Suppressor macrophage treated with lipopolysaccharide for 1 hour (primary cell): ENCODE measurements around the gene AFG1L.

Experiments
- DNase-seq, 3 donors: peaks; one replicate each; pipeline ENCODE4 v3.0.0-alpha.2; 2020 to 2022

AFG1L gene

DNA sequence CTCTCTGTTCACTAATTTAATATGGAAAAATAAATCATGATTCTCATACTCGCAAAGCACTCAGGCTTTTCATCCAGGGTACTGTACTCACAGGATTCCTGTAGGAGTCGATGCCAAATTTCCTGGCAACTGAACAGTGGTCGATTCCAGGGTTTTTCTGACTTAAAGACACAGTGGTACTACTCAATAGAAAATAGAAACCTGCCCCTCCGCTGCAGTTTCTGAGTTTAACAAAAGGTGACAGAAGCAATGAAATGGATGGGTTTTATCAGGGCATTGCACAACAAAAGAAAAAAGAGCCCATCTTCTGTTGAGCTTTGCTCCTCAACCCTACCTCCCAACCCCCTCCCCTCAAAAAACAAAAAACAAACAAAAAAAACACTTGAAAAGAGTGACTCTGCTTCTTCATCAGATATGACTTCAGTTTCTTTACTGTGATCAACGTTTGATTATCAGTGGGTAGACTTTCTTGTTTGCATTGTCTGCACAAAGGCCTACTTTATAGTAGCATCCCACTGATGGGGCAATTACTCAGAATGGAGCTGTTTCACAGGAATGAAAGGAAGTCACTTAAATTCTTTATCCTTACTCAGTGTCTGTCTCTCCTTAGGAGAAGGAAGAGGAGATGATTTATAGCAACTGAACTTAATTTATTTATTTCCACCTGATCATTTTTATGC, 169.7 kb downstream of the AFG1L start:
- no peak for DNase-seq

DNA sequence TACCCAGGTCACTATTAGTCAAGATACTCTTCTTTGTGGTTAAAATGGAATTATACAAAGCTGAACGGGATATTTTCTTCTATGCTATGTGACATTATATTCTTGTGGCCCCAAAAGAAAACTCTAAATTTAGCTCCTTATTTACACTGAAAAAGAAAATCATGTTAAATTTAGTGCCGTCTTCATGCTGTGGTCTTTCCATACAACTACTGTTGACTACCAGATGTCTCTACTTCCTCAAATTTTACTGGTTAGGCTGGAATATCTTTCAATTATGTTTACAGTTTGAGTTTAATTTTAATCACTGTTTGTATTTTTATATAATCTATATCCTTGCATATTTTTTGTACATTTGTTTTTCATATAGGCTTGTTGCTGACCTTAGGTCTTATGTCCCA, 170.2 kb downstream of the AFG1L start:
- no peak for DNase-seq

DNA sequence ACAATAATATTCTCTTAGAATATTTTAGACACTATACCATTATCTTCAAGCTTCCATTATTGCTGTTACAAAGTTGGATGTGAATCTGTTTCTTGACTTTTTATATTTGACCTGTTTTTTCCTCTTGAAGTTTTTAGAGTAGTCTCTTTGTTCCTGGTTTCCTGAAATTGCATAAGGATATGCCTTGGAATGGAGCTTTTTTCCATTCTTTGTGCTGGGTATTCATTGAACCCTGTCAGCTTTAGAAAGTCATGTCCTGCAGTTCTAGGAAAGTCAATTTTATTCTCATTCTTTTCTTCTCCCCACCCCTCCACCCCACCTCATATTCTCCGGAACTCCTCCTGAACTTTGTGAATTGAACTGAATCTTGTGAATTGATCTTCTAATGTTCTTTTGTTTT, 173.5 kb downstream of the AFG1L start:
- no peak for DNase-seq

GRCh38 chr6:108469316-108469715, 174.5 kb downstream of the AFG1L start:
- no peak for DNase-seq

- DNase-seq: no peak
These were observed 178.3 kb downstream of the AFG1L start for GRCh38 chr6:108473197-108473596.

DNA sequence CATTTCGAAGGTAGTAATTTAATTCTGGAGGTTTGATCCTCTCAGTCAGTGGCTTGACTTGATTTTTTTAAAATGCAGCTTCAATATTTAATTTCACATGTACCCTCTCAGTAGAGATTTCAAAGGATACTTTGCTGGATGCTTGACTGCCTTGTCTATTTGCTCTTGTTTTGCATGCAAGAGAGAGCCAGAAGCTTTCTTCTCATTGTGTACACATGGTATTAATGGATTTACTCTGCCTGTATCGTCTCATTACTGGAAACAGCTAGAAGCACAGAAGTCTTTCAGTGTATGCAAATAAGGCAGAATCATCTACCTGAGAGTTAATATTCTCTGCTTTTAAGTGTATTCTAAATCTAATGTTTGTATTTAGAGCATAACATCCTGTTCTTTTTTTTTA, 181.5 kb downstream of the AFG1L start:
- DNase-seq: no peak

GRCh38 chr6:108476847-108477430, 182.1 kb downstream of the AFG1L start:
- DNase-seq: no peak

- DNase-seq: no peak
These were observed 187.7 kb downstream of the AFG1L start for GRCh38 chr6:108482559-108482958.

- no peak for DNase-seq
These were observed 189.2 kb downstream of the AFG1L start for GRCh38 chr6:108484016-108484415.

DNA sequence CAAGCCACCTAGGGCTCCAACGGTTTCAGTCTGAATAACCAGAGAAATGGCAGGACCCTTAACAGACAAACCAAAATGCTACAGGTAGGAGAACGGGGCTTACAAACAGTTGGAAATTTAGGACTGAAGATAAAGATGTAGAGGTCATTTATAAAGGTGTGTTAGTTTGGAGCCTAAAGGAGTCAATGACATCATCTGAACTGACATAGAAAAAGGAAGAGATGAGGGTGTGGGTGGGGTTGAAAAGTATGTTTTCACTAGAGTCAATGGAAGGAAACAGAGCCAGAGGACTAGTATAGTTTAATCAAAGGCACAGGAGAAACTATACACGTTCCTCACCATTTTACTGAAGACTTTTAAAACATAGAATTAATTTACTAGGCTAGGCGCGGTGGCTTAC, 194.8 kb downstream of the AFG1L start:
- no peak for DNase-seq

DNA sequence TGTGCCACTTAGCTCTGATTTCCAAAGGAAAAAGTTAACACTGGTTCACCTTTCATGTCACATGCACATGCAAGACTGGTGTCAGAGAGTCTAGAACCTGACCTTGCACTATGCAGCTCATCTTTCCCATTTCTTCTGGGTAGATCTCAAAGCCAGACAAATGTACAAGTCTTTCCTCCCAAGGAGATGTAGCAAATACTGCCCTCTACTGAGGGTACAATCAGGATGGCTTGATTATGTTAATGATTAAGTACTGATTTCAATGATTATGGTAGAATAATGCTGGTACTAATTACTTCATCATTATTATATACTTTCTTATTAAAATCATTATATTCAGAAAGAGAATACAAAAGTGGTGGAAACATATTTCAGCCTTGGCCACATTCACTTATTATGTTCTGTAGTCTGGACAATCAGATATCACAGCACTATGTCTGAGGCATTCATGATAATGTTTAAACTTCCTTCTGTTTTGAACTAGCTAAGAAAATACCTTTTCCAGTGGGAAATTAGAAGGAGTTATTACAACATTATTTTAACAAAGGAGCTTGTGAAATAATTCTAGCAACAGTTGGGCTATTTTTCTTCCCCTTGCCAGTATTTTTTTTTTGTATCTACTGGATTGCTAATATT, 197.4 kb downstream of the AFG1L start:
- DNase-seq: peak; percentile 39 to 57 (median 54)

DNA sequence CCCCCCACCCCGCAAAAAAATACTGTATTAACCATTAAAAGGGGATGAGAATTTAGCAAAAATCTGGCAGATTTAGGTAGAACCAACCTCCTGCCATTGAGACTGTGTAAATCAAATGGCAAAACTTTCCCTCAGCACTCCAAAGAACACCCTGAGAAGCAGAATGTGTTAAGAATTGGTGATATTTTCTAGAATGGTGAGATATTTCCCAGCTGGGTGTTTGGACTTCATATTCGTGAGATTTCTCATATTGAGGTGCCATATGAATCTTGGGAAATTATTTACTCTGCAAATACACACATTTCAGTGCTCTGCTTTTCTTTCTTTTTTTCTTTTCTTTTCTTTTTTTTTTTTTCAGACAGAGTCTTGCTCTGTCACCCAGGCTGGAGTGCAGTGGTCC, 199.6 kb downstream of the AFG1L start:
- DNase-seq: no peak

GRCh38 chr6:108497883-108498282, 203.0 kb downstream of the AFG1L start:
- DNase-seq: peak in 2 of 3 donors; percentile 11 to 31

DNA sequence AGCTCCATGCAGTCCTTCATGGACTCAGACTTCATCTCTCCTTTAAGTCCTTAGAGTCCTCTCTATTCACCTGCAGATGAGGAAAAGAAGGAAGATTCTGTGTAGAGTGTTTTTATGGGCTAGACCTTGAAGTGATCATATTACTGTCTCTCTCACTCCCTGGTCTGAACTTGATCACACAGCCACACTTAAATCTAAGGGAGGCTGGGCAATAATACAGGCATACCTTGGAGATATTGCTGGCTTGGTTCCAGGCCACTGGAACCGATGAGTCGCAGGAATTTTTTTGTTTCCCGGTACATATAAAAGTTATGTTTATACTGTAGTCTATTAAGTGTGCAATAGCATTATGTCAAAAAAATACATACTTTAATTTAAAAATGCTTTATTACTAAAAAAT, 206.7 kb downstream of the AFG1L start:
- no peak for DNase-seq

DNA sequence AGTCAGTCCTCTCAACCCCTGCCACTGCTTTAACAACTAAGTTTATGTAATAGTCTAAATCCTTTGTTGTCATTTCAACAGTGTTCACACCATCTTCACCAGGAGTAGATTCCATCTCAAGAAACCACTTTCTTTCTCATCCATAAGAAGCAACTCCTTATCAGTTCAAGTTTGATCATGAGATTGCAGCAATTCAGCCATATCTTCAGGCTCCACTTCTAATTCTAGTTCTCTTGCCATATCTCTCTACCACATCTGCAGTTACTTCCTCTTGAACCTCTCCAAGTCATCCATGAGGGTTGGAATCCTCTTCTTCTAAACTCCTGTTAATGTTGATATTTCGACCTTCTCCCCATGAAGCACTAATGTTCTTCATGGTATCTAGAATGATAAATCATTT, 208.0 kb downstream of the AFG1L start:
- no peak for DNase-seq

GRCh38 chr6:108507316-108507715, 212.5 kb downstream of the AFG1L start:
- no peak for DNase-seq

DNA sequence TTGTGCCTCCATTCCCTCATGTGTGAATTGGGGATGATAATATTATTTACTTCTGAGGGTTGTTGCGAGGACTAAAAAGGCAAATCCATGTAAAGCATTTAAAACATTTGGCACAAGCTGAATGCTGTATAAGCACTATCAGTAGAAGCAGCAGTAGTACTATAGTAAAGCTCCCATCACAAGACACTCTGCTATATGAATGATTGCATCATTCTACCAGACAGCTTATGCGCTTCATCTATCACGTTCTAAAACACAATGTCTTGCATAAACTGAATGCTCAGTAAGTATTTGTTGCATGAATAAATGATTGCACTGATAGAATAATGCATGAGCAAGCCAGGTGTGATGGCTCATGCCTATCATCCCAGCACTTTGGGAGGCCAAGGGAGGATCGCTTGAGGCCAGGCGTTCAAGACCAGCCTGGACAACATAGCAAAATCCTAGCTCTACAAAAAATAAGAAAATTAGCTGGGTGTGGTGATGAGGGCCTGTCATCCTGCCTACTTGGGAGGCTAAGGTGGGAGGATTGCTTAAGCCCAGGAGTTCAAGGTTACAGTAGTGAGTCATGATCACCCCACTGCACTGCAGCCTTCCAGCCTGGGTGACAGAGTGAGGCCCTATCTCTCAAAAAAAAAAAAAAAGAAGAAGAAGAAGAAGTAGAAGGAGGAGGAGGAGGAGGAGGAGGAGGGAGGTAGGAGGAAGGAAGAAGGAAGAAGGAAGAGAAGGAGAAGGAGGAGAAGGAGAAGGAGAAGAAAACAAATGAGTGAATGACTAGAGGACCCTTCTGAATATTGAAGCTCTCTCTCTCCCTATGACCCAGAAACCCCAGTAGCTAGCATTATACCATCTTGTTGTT, 215.8 kb downstream of the AFG1L start:
- peak in 1 of 3 donors; percentile 10 for DNase-seq

DNA sequence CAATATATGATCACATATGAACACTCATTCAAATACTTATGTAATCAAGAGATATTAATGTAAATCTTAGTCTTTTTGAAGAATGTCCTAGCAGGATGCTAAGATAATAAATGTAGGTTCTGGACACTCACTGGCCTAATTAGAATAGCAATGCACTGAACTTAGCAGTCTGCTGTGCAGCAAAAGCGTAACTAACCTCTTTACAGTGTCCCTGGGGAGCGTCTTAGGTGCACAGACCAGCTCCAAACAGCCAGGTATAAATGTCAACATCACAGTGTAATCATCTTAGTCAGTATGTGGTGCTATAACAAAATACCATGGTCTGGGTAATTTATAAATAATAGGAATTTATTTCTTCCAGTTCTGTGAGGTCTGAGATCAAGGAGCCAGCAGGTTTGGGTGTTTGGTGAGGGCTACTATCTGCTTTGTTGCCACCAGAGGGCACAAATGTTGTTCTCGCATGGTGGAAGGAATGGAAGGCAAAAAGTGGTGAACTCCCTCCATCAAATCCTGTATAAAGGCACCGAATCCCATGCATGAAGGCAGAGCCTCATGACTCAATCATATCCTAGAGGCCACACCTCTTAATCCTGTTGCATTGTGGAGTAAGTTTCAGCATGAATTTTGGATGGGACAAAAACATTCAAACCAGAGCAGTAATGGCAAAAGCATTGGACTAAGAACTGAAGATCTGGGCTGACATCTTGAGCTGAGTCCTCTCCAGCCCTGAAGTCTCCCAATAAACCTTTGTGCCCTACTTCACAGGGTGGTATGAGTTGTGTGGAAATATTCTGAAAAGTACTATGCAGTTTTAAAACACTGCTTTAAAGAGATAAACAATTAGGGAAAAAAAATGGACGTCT, 224.1 kb downstream of the AFG1L start:
- peak in 1 of 3 donors; percentile 20 for DNase-seq

GRCh38 chr6:108521616-108522107, 226.8 kb downstream of the AFG1L start:
- no peak for DNase-seq

- DNase-seq: peak in 1 of 3 donors; percentile 29
These were observed 228.8 kb downstream of the AFG1L start for GRCh38 chr6:108523697-108524096.

DNA sequence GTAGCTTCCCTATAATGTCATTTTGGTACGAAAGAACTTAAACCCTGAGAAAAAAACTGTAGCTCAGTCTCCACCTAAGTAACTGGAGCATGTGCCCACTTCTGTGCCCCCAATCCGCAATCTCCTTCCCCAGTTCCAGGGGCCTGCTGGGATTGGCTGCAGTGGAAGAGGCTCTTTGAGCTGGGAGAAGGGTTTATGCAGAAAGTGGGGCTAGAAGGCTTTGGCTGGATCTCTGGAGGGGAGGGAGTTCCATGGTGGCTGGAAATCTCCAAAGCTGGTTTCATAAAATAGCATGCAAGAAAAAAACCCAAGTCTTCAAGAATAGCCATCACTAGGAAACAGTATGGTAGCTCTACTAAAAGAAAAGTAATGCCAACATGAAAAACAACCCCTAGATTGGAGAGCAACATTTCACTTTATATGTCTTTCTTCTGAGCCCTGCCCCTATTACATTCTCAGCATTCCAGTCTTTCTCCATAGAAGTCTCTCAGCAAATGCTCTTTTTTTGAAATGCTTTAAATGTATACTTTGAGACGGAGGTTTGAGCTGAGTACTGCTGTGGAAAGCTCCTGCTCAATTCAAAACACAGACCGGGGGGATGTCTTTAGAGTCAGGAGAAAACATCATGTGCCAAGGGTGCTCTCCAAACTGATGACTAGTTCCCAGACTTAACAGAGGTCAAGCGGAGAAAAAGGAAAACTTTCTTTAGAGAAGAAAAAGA, 229.8 kb downstream of the AFG1L start:
- no peak for DNase-seq
